ENCODE data around the gene KCNMB2. TPM values are rescaled to one million over a fixed set of nuclear protein-coding genes. Genes with fewer than 3 reads are reported as not detected.

The KCNMB2 gene
- total RNA-seq, 2 experiments from 2014 or later = not detected

- H3K4me3 Mint-ChIP-seq = no peak overlapping the region
- H3K4me1 Mint-ChIP-seq = no peaks in the 10 kb centered on the region
- no peak for DNase-seq
- H3K27me3 Mint-ChIP-seq = no peaks in the 10 kb centered on the region
- H3K27ac Mint-ChIP-seq = no peak overlapping the region
- no peaks in the 10 kb centered on the region for H3K9me3 Mint-ChIP-seq
- H3K36me3 Mint-ChIP-seq = no peaks in the 10 kb centered on the region
Observed at GRCh38 chr3:178826435-178827123, 290.3 kb downstream of the KCNMB2 start.

GRCh38 chr3:178827285-178827856 is 291.1 kb downstream of the KCNMB2 start:
- no peak overlapping the region for H3K27ac Mint-ChIP-seq
- no peaks in the 10 kb centered on the region for H3K27me3 Mint-ChIP-seq
- no peaks in the 10 kb centered on the region for H3K9me3 Mint-ChIP-seq
- no peaks in the 10 kb centered on the region for H3K36me3 Mint-ChIP-seq
- no peak for DNase-seq
- H3K4me3 Mint-ChIP-seq = no peak overlapping the region
- no peaks in the 10 kb centered on the region for H3K4me1 Mint-ChIP-seq

GRCh38 chr3:178833695-178834094 is 297.5 kb downstream of the KCNMB2 start:
- no peaks in the 10 kb centered on the region for H3K4me1 Mint-ChIP-seq

GRCh38 chr3:178835033-178835432 is 298.8 kb downstream of the KCNMB2 start:
- no peak for DNase-seq
- Mint-ChIP-seq H3K27me3 (peaks cover 11% of the 10 kb centered on the region), H3K36me3 (no peaks in the 10 kb centered on the region), H3K9me3 (peaks cover 2% of the 10 kb centered on the region), H3K4me1 (no peaks in the 10 kb centered on the region), H3K27ac (no peak overlapping the region), H3K4me3 (no peak overlapping the region)

More at GRCh38 chr3:178833695-178834094, 297.5 kb downstream of the KCNMB2 start:
- no peak overlapping the region for H3K27ac Mint-ChIP-seq
- H3K27me3 Mint-ChIP-seq = peaks cover 7% of the 10 kb centered on the region
- DNase-seq = no peak
- no peaks in the 10 kb centered on the region for H3K9me3 Mint-ChIP-seq
- H3K36me3 Mint-ChIP-seq = no peaks in the 10 kb centered on the region
- no peak overlapping the region for H3K4me3 Mint-ChIP-seq

GRCh38 chr3:178837512-178837911 is 301.3 kb downstream of the KCNMB2 start:
- Mint-ChIP-seq H3K27ac (no peak overlapping the region), H3K4me1 (no peaks in the 10 kb centered on the region), H3K27me3 (peaks cover 11% of the 10 kb centered on the region), H3K9me3 (peaks cover 2% of the 10 kb centered on the region), H3K4me3 (no peak overlapping the region), H3K36me3 (no peaks in the 10 kb centered on the region)
- no peak for DNase-seq

DNA sequence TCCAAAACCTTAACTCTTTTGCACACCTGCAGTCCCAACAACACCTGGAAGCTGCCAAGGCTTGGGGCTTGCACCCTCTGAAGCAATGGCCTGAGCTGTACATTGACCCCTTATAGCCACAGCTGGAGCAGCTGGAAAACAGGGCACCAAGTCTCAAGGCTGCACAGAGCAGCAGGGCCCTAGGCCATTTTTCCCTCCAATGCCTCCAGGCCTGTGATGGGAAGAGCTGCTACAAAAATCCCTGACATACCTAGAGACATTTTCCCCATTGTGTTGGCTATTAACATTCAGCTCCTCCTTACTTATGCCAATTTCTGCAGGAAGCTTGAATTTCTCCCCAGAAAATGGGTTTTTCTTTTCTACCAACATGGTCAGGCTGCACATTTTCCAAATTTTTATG is 304.4 kb downstream of the KCNMB2 start:
- H3K36me3 Mint-ChIP-seq = no peaks in the 10 kb centered on the region
- DNase-seq = no peak
- peaks cover 11% of the 10 kb centered on the region for H3K27me3 Mint-ChIP-seq
- H3K27ac Mint-ChIP-seq = no peak overlapping the region
- H3K9me3 Mint-ChIP-seq = peaks cover 2% of the 10 kb centered on the region
- no peaks in the 10 kb centered on the region for H3K4me1 Mint-ChIP-seq
- no peak overlapping the region for H3K4me3 Mint-ChIP-seq

GRCh38 chr3:178841011-178841410 is 304.8 kb downstream of the KCNMB2 start:
- no peak for DNase-seq
- no peak overlapping the region for H3K27ac Mint-ChIP-seq
- no peaks in the 10 kb centered on the region for H3K36me3 Mint-ChIP-seq
- no peaks in the 10 kb centered on the region for H3K4me1 Mint-ChIP-seq
- H3K9me3 Mint-ChIP-seq = peaks cover 2% of the 10 kb centered on the region
- H3K27me3 Mint-ChIP-seq = peaks cover 8% of the 10 kb centered on the region
- no peak overlapping the region for H3K4me3 Mint-ChIP-seq

GRCh38 chr3:178844916-178845315 is 308.7 kb downstream of the KCNMB2 start:
- H3K36me3 Mint-ChIP-seq = no peaks in the 10 kb centered on the region
- H3K9me3 Mint-ChIP-seq = no peaks in the 10 kb centered on the region
- H3K27ac Mint-ChIP-seq = no peak overlapping the region
- DNase-seq = no peak
- H3K4me1 Mint-ChIP-seq = no peaks in the 10 kb centered on the region
- no peak overlapping the region for H3K4me3 Mint-ChIP-seq
- no peaks in the 10 kb centered on the region for H3K27me3 Mint-ChIP-seq

DNA sequence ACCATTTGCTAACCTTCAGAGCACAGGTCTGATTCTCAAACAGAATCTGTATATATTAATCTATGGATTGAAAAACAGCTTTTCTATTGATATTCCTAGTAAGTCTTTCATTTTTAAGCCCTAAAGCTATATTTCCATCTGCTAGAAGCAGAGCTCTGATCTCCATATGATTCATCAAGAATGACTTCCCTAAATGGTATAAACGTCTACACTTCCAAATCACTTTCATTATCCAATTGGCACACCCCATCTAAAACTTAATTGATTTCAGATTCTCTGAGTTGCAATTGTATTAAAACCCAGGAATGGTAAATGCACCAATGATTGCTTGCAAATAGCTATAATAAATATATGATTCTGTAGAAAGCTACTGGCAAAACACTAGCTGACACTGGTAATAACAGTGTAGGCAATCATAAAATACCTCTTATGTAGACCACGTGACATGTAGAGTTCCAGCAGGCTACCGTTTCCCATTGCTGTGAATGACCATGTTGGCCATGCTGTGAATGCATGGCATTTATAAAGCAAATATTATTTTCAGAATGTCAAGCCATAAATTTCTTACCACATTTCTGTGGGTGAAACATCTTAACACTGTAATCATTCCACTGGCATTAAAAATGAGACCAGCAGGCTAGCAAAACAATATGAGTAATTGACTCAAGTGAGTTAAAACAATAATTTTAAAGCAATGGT is 309.3 kb downstream of the KCNMB2 start:
- no peaks in the 10 kb centered on the region for H3K4me1 Mint-ChIP-seq
- H3K36me3 Mint-ChIP-seq = no peaks in the 10 kb centered on the region
- no peaks in the 10 kb centered on the region for H3K27me3 Mint-ChIP-seq
- H3K27ac Mint-ChIP-seq = no peak overlapping the region
- no peaks in the 10 kb centered on the region for H3K9me3 Mint-ChIP-seq
- no peak overlapping the region for H3K4me3 Mint-ChIP-seq
- no peak for DNase-seq

- Mint-ChIP-seq H3K36me3 (no peaks in the 10 kb centered on the region), H3K27ac (no peak overlapping the region), H3K27me3 (no peaks in the 10 kb centered on the region), H3K4me3 (no peak overlapping the region), H3K9me3 (no peaks in the 10 kb centered on the region), H3K4me1 (no peaks in the 10 kb centered on the region)
- DNase-seq = no peak
Observed at GRCh38 chr3:178847190-178847589, 311.0 kb downstream of the KCNMB2 start.

DNA sequence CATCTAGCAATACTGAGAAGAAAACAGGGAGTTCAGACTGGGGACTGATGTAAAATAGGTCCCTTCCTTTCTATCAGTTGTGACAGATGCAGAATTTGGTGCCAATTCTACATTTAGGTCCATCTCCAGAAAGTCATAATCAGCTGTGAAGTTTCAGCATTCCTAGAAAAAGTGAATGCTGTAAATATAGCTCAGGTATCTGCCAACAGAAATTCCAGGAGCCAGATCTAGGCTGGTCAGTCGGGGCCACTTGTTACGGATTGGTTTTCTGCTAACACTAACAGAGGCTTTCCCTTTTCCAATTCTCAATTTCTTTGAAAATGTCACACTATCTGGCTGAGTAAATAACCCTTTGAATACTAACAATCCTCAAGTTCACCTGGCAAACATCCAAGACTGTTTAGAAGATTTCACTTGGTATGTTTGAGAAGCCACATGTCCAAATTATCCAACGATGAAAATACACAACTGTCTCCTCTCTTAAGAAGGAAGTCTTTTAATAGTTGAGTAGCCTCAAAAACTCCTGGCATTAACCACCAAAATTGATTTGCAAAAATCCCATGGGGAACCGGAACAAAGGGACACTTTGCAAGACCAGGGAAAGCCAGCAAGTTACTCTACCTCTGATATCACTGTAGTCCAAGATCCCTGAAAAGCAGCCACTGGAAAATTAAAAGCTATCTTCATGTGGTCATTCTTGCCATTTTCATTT is 313.1 kb downstream of the KCNMB2 start:
- Mint-ChIP-seq H3K27ac (no peak overlapping the region), H3K4me1 (no peaks in the 10 kb centered on the region), H3K9me3 (no peaks in the 10 kb centered on the region), H3K4me3 (no peak overlapping the region), H3K27me3 (no peaks in the 10 kb centered on the region), H3K36me3 (no peaks in the 10 kb centered on the region)
- no peak for DNase-seq

DNA sequence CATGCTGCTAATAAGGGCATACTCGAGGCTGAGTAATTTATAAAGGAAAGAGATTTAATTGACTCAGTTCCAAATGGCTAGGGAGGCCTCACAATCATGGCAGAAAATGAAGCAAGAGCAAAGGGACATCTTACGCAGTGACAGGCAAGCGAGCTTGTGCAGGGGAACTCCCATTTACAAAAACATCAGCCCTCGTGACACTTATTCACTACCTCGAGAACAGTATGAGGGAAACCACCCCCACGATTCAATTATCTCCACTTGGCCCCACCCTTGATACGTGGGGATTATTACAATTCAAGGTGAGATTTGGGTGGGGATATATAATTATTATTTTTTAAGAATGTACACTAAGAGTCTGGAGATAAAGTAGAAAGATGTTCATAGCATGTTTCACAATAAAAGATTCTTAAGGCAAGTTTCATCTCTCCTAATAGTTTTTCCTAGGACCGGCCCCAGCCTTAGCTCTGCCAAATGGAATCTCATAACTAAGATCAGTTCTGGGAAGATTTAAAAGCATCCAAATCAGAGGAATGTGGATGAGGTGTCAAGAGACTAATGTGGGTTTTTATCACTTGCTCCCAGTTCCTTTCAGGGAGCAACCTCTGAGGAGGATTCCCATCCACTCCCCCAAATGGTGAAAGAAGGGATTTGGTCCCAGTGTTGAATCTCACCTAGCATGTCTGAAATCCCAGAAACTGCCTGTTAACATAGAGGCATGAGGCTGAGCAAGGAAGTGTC is 314.4 kb downstream of the KCNMB2 start:
- no peak for DNase-seq
- H3K4me3 Mint-ChIP-seq = no peak overlapping the region
- no peaks in the 10 kb centered on the region for H3K27me3 Mint-ChIP-seq
- H3K4me1 Mint-ChIP-seq = no peaks in the 10 kb centered on the region
- no peak overlapping the region for H3K27ac Mint-ChIP-seq
- no peaks in the 10 kb centered on the region for H3K36me3 Mint-ChIP-seq
- H3K9me3 Mint-ChIP-seq = no peaks in the 10 kb centered on the region

DNA sequence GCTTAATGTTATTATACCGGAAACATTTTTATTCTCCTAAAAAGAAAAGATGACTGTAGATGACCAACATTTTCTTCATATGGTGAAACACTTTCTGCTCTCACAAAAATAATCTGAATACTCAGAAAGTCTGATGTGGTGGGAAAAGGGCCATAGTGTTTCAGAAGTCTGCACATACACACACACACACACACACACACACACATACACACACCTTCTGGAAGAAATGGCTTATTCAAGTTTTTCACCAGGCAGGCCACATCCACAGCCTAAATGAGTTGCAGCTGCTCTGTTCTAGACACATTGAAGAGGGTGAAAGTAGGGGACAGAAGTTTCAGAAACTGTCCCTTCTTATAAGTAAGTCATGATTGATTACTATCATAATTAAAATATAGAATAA is 315.3 kb downstream of the KCNMB2 start:
- H3K9me3 Mint-ChIP-seq = no peaks in the 10 kb centered on the region
- H3K4me3 Mint-ChIP-seq = no peak overlapping the region
- no peak for DNase-seq
- no peak overlapping the region for H3K27ac Mint-ChIP-seq
- H3K4me1 Mint-ChIP-seq = no peaks in the 10 kb centered on the region
- H3K27me3 Mint-ChIP-seq = no peaks in the 10 kb centered on the region
- no peaks in the 10 kb centered on the region for H3K36me3 Mint-ChIP-seq

- H3K4me1 Mint-ChIP-seq = no peaks in the 10 kb centered on the region
Observed at GRCh38 chr3:178856804-178857203, 320.6 kb downstream of the KCNMB2 start.

GRCh38 chr3:178859386-178859785 is 323.1 kb downstream of the KCNMB2 start:
- Mint-ChIP-seq H3K36me3 (no peaks in the 10 kb centered on the region), H3K9me3 (no peaks in the 10 kb centered on the region), H3K4me3 (no peak overlapping the region), H3K27ac (no peak overlapping the region), H3K27me3 (no peaks in the 10 kb centered on the region), H3K4me1 (no peaks in the 10 kb centered on the region)
- no peak for DNase-seq

More at GRCh38 chr3:178856804-178857203, 320.6 kb downstream of the KCNMB2 start:
- Mint-ChIP-seq H3K4me3 (no peak overlapping the region), H3K36me3 (no peaks in the 10 kb centered on the region), H3K27me3 (no peaks in the 10 kb centered on the region), H3K27ac (no peak overlapping the region), H3K9me3 (no peaks in the 10 kb centered on the region)
- no peak for DNase-seq

All from activated naive CD8-positive, alpha-beta T cell treated with anti-CD3 and anti-CD28 coated beads for 36 hours (primary cell).